Lower leg skin (tissue), 3 donors: ENCODE results near the gene LYL1.

Source experiments
- CTCF ChIP-seq, 3 donors: fragments of 450-650 bp; IDR thresholded peaks; one replicate each; pipeline ENCODE4 v1.5.1; 2016; ENCODE audit warnings: antibody characterized with exemption in 3 of 3, mild to moderate bottlenecking in 3 of 3, moderate library complexity in 2 of 3
- POLR2A ChIP-seq, 2 donors: fragments of 450-650 bp; IDR thresholded peaks; one replicate each; pipeline ENCODE4 v1.6.1; 2016 to 2017; ENCODE audit warnings: antibody characterized with exemption in 2 of 2, mild to moderate bottlenecking in 1 of 2, moderate library complexity in 1 of 2

- TF ChIP-seq CTCF (IDR thresholded peaks at IDR 0.05) (no peak), POLR2A (IDR thresholded peaks at IDR 0.05) (no peak)
Measured at GRCh38 chr19:13072188-13072908, 30.3 kb downstream of the LYL1 start.
